ENCODE data around the gene ATP5F1B.

The ATP5F1B gene

GRCh38 chr12:56645717-56646446, at the start of gene ATP5F1B:
Gene ATP5F1B (minus strand): TSS chr12:56645984. CDS start chr12:56645963, 21 bp downstream.
- Mint-ChIP-seq H3K4me3 (peak within 1 kb of the TSS; percentile 92), H3K27me3 (no peaks in the 10 kb centered on the region), H3K4me1 (ENCODE audit: low read depth) (peaks cover 34% of the 10 kb centered on the region), H3K27ac (peak within 1 kb of the TSS; percentile 93), H3K36me3 (ENCODE audit: low read depth) (peaks cover 47% of the 10 kb centered on the region), H3K9me3 (no peaks in the 10 kb centered on the region)

DNA sequence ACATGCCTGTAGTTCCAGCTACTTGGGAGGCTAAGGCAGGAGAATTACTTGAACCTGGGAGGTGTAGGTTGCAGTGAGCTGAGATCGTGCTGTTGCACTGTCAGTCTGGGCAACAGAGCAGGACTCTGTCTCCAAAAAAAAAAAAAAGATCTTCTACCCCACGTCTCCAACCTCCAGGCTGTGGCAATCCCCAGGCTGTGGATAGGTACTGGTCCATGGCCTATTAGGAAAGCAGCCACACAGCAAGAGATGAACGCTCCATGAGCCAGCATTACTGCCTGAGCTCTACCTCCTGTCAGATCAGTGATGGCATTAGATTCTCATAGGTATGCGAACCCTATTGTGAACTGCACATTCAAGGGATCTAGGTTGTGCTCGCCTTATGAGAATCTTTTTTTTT, 48.4 kb upstream of the ATP5F1B start:
- Mint-ChIP-seq H3K4me1 (ENCODE audit: low read depth) (peaks cover 2% of the 10 kb centered on the region), H3K36me3 (ENCODE audit: low read depth) (no peaks in the 10 kb centered on the region), H3K27me3 (no peaks in the 10 kb centered on the region), H3K9me3 (no peaks in the 10 kb centered on the region), H3K27ac (no peak overlapping the region), H3K4me3 (no peak overlapping the region)

GRCh38 chr12:56688846-56689109, 43.0 kb upstream of the ATP5F1B start:
- H3K4me1 Mint-ChIP-seq (ENCODE audit: low read depth), result peaks cover 30% of the 10 kb centered on the region
- no peaks in the 10 kb centered on the region for H3K9me3 Mint-ChIP-seq
- H3K36me3 Mint-ChIP-seq (ENCODE audit: low read depth), result peaks cover 36% of the 10 kb centered on the region

GRCh38 chr12:56688129-56688845, 42.5 kb upstream of the ATP5F1B start, which contains the start of gene PTGES3:
Gene PTGES3 (minus strand): TSS chr12:56688284. CDS start chr12:56687999, 285 bp downstream.
- no peaks in the 10 kb centered on the region for H3K27me3 Mint-ChIP-seq
- H3K4me3 Mint-ChIP-seq, result peak within 1 kb of the TSS; percentile 100
- no peaks in the 10 kb centered on the region for H3K9me3 Mint-ChIP-seq
- H3K27ac Mint-ChIP-seq, result peak within 1 kb of the TSS; percentile 100
- peaks cover 37% of the 10 kb centered on the region for H3K36me3 Mint-ChIP-seq (ENCODE audit: low read depth)
- peaks cover 31% of the 10 kb centered on the region for H3K4me1 Mint-ChIP-seq (ENCODE audit: low read depth)

More at GRCh38 chr12:56688846-56689109, 43.0 kb upstream of the ATP5F1B start:
- H3K27ac Mint-ChIP-seq, result peak overlapping the region; percentile 94
- H3K27me3 Mint-ChIP-seq, result no peaks in the 10 kb centered on the region
- H3K4me3 Mint-ChIP-seq, result peak overlapping the region; percentile 100

DNA sequence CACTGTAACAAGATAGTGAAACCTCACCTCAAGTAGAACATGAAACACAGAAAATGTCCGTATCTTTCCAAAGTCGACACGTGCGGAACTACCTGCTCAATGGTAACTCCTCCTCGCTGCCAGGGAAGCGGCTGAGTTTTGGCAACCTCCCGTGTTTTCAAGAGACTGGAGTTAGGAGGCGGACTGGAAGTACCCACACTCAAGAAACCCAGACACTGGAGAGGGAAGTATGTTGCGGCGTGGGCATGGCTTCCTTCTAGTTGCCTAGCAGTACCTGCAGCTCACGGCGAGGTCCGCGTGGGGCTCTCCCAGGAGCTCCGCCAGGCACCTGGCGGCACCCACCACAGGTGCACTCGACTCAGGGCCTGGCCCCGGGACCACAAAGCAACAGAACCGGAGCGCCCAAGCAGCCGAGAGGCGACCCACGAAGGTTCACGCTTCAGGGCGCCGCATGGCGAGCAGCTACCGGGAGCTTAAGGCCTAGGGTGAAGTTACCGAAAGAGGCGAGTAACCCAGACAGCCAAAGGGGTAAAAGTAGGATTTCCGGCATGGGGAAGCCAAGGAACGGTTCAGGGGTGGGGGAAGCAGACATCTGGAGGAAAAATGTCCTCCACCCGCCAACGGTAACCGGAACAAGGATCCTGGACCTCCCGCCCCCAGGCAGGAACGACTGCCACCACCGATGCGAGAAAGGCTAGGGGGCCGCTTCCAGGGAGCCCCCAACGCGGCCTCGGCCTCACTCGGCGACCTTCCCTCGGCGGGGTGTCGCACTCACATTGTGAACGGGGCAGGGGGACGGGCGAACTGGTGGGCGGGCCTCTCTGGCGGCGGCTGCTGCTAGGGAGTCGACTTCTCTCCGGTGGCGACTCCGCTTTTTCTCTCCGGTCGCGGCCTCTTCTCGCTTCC, 41.7 kb upstream of the ATP5F1B start:
- Mint-ChIP-seq H3K4me3 (peak overlapping the region; percentile 100), H3K27ac (peak overlapping the region; percentile 100), H3K36me3 (ENCODE audit: low read depth) (peaks cover 38% of the 10 kb centered on the region), H3K9me3 (no peaks in the 10 kb centered on the region), H3K27me3 (no peaks in the 10 kb centered on the region), H3K4me1 (ENCODE audit: low read depth) (peaks cover 37% of the 10 kb centered on the region)

GRCh38 chr12:56684745-56685359, 39.1 kb upstream of the ATP5F1B start:
- Mint-ChIP-seq H3K36me3 (ENCODE audit: low read depth) (peaks cover 56% of the 10 kb centered on the region), H3K4me3 (peak overlapping the region; percentile 100), H3K27me3 (no peaks in the 10 kb centered on the region), H3K4me1 (ENCODE audit: low read depth) (peaks cover 60% of the 10 kb centered on the region), H3K27ac (peak overlapping the region; percentile 87), H3K9me3 (no peaks in the 10 kb centered on the region)

- Mint-ChIP-seq H3K4me1 (ENCODE audit: low read depth) (peaks cover 74% of the 10 kb centered on the region), H3K36me3 (ENCODE audit: low read depth) (peaks cover 72% of the 10 kb centered on the region), H3K9me3 (no peaks in the 10 kb centered on the region), H3K27me3 (no peaks in the 10 kb centered on the region), H3K4me3 (peak overlapping the region; percentile 100), H3K27ac (peak overlapping the region; percentile 85)
Observed at GRCh38 chr12:56682323-56682722, 36.5 kb upstream of the ATP5F1B start.

GRCh38 chr12:56679883-56680575, 34.2 kb upstream of the ATP5F1B start:
- H3K4me1 Mint-ChIP-seq (ENCODE audit: low read depth), result peaks cover 81% of the 10 kb centered on the region
- H3K27ac Mint-ChIP-seq, result peak overlapping the region; percentile 78
- peak overlapping the region; percentile 25 for H3K4me3 Mint-ChIP-seq
- no peaks in the 10 kb centered on the region for H3K27me3 Mint-ChIP-seq
- H3K9me3 Mint-ChIP-seq, result no peaks in the 10 kb centered on the region
- peaks cover 68% of the 10 kb centered on the region for H3K36me3 Mint-ChIP-seq (ENCODE audit: low read depth)

GRCh38 chr12:56678852-56679251, 33.1 kb upstream of the ATP5F1B start:
- Mint-ChIP-seq H3K36me3 (ENCODE audit: low read depth) (peaks cover 61% of the 10 kb centered on the region), H3K4me1 (ENCODE audit: low read depth) (peaks cover 75% of the 10 kb centered on the region), H3K9me3 (no peaks in the 10 kb centered on the region), H3K27me3 (no peaks in the 10 kb centered on the region), H3K4me3 (peak overlapping the region; percentile 13), H3K27ac (peak overlapping the region; percentile 78)

DNA sequence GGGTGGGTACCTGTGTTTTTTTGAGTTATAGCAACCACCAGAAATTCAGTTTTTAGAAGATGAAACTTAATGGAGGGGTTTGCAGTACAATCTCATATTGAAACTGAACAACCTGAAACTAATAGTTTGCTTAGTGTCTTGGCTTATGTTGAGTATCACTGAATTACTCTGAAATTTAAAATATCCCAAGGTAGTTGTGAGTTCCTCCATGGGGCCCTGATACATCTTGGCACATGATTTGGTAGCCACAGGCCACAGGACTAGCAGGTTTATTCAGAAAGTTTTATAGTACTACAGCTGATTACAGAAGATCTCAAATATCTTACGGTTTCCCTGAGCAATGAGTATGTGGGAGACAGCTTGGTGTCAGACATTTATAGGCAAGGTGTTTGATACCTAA, 31.9 kb upstream of the ATP5F1B start:
- peak overlapping the region; percentile 4 for H3K4me3 Mint-ChIP-seq

GRCh38 chr12:56676851-56677580, 31.2 kb upstream of the ATP5F1B start:
- no peaks in the 10 kb centered on the region for H3K9me3 Mint-ChIP-seq
- peaks cover 67% of the 10 kb centered on the region for H3K36me3 Mint-ChIP-seq (ENCODE audit: low read depth)
- H3K4me1 Mint-ChIP-seq (ENCODE audit: low read depth), result peaks cover 75% of the 10 kb centered on the region
- no peak overlapping the region for H3K4me3 Mint-ChIP-seq
- H3K27ac Mint-ChIP-seq, result peak overlapping the region; percentile 66
- H3K27me3 Mint-ChIP-seq, result no peaks in the 10 kb centered on the region

More for the DNA sequence above, 31.9 kb upstream of the ATP5F1B start:
- Mint-ChIP-seq H3K27ac (peak overlapping the region; percentile 57), H3K27me3 (no peaks in the 10 kb centered on the region), H3K4me1 (ENCODE audit: low read depth) (peaks cover 75% of the 10 kb centered on the region), H3K36me3 (ENCODE audit: low read depth) (peaks cover 66% of the 10 kb centered on the region), H3K9me3 (no peaks in the 10 kb centered on the region)

DNA sequence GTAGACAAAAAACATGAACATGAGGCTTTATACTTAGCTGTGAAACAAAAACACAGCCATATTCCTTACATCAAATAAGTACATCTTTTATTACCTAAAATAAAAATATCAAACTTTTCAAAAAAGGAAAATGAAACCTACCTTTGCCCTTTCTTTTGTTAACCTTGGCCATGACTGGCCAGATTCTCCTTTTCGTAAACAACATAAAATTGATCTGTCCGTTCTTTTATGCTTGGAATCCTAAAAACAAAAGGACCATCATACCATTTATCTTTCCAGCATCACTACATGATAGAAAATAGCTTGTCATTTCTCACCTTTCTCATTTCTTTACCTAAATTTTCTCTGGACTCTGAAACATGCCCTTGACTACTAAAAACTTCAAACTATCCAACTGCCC, 25.8 kb upstream of the ATP5F1B start:
- Mint-ChIP-seq H3K36me3 (ENCODE audit: low read depth) (peaks cover 71% of the 10 kb centered on the region), H3K4me1 (ENCODE audit: low read depth) (peaks cover 73% of the 10 kb centered on the region), H3K9me3 (no peaks in the 10 kb centered on the region)

DNA sequence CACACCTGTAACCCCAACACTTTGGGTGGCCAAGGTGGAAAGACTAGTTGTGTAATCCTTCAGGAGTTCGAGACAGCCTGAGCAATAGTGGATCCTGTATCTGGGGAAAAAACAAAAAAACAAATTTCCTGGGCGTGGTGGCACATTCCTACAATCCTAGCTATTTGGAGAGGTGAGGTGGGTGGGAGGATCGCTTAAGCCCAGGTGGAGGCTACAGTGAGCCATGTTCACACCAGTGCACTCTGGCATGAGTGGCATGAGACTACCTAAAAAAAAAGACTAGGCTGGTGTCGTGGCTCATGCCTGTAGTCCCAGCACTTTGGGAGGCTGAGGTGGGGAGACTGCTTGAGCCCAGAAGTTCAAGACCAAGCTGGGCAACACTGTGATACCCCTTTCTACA, 25.1 kb upstream of the ATP5F1B start:
- Mint-ChIP-seq H3K9me3 (no peaks in the 10 kb centered on the region), H3K4me3 (no peak overlapping the region), H3K27me3 (no peaks in the 10 kb centered on the region), H3K4me1 (ENCODE audit: low read depth) (peaks cover 71% of the 10 kb centered on the region), H3K36me3 (ENCODE audit: low read depth) (peaks cover 73% of the 10 kb centered on the region), H3K27ac (peak overlapping the region; percentile 12)

More for the DNA sequence above, 25.8 kb upstream of the ATP5F1B start:
- Mint-ChIP-seq H3K4me3 (no peak overlapping the region), H3K27me3 (no peaks in the 10 kb centered on the region), H3K27ac (no peak overlapping the region)
